ENCODE measurements around the gene GIMAP7.
"Not testable (repeated sequence)": the region's sequence is repeated elsewhere in the genome, so short reads cannot be mapped to it uniquely, and the experiment has no call there.

GIMAP7 gene

DNA sequence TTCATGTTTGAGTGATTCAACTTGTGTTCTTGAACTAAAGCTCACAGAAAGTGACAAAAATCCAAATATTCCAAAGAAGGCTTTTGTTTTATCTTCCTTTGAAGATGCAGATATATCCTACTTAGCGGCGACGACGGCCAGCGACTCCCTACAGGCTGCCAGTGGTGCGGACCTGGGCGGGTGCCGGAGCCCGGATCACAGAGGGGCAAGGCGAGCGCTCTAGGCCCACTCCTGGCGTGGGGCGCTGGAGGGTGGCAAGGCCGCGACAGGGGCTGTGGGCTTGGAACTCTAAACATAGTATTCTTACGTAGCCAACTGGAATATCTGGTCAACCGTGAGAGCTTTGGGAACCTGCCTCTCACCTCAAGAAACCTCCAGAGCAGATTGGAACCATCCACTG, 914 bp upstream of the GIMAP7 start:
- no peak for DNase-seq (ENCODE audit: low spot score)

DNA sequence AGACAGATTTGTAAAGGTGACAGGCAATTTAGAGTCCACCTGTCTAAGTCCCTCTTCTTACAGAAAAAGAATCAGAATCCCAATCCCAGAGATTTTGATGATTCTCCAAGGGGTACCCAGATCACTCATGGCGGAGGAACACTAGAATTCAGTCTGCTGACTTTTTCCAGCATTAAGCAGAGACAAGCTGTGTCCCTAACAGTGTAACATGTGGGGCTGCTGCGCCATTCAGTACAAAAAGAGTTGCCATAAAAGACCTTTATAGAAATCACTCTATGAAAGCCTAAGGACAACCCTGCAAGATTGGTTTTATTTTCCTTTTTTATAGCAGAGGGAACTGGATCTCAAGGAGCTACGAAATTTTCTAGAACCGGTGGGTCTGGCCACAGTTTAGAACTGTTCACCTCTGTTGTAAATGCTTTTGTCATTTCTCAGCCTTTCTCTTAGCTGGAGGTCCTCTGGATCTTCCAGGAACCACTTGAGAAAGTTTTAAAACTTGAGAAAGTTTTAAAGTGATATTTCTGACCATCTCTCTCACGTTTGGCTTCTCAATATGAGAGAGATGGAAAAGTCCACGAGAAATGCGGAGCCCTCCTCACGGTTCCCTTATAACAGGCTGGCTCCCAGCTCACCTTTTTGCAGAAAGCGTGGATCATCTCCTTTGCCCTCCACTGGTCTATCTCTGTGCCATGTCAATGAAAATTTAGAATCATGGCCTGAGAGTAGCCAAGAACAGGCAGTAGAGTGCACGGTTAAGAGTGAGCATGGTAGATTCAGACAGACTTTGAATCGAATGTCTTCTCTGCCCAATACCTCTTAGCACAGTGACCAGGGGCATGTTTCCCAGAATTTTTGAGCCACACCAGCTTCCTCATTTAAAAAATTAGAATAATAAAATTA, 826 bp downstream of the GIMAP7 start:
- no peak for DNase-seq (ENCODE audit: low spot score)

DNA sequence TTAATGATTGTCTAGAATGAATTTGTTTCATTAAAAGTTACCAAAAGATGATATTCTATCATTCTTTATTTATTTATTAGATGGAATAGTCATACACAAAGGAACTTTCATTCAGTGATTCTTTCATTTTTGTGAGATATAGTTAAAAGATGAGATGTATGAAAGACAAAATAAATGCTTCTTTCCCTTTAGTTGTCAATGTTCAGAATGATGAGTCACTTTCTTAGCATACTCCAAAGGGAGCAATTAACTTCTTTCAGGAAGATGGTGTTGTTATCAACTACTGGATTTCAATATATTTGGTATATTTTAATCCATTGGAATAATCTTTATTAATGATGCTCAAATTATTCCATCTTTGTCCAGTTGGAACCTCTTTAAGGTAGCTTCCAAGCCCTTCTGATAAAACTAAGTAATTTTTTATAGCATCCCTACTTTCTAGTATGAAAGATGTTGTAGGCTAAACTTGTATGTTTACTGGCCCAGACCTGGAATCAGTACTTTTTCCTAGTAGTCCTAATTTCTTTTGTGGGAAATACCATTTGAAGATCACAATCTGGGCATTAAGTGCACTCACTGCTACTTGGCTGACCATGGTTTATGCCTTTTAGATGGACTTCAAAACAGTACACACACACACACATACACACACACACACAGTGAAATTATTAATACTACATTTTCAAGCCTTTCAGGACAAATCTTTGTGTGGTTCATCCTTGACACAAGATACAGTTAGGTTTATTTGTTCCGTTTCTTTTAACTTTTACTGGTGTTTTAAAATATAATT, 2.5 kb downstream of the GIMAP7 start:
- no peak for DNase-seq (ENCODE audit: low spot score)

DNA sequence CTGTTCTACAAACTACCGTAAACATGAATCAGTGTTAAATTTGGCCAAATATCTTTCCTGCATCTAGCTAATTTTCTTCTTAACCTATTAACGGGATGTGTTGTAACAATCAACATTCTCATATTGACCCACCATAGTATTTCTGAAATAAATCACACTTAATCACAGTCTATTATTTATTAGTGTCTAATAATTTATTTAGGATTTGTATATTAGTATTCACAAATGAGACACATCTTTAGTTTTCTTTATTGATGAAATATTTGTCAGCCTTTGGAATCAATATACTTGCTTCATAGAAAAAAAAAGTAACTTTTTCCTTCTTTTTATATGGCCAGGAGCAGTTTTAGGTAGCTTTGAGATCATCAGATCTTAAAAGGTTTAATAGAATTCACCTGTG, 4.6 kb downstream of the GIMAP7 start:
- DNase-seq (ENCODE audit: low spot score): no peak

DNA sequence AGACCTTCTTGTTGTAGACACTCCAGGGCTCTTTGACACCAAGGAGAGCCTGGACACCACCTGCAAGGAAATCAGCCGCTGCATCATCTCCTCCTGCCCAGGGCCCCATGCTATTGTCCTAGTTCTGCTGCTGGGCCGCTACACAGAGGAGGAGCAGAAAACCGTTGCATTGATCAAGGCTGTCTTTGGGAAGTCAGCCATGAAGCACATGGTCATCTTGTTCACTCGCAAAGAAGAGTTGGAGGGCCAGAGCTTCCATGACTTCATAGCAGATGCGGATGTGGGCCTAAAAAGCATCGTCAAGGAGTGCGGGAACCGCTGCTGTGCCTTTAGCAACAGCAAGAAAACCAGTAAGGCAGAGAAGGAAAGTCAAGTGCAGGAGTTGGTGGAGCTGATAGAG, 5.5 kb downstream of the GIMAP7 start:
- DNase-seq (ENCODE audit: low spot score): no peak

DNA sequence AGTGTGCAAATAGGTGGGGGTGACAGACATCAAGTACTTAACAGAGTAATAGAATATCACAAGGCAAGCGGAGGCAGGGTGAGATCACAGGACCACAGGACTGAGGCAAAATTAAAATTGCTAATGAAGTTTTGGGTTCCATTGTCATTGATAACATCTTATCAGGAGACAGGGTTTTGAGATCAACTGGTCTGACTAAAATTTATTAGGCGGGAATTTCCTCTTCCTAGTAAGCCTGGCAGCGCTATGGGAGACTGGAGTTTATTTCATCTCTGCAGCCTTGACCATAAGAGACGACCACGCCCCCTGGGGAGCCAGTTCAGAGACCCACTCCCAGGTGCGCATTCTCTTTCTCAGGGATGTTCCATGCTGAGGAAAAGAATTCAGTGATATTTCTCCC, 8.3 kb downstream of the GIMAP7 start:
- not testable (repeated sequence) for DNase-seq (ENCODE audit: low spot score)

DNA sequence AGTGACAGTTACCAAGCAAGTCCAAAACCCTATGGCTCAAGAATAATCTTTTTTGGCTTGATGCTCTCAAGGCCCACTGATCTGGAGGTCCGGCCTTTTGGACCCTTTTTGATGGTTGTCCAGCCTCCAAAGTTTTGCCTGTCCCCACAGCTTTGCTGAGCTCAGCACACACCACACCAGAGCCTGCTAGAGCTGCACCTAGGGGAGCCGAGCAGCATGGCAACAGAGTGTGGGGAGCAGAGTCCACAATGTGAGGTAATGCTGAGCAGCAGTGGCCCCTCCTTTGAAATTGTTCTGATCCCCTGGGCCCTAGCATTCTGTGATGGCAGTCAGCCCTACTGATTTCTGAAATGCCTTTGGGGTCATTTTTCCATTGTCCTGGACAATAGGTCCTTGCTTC, 9.3 kb downstream of the GIMAP7 start:
- DNase-seq (ENCODE audit: low spot score): no peak

GRCh38 chr7:150531704-150532103, 17.0 kb downstream of the GIMAP7 start:
- DNase-seq (ENCODE audit: low spot score): no peak

DNA sequence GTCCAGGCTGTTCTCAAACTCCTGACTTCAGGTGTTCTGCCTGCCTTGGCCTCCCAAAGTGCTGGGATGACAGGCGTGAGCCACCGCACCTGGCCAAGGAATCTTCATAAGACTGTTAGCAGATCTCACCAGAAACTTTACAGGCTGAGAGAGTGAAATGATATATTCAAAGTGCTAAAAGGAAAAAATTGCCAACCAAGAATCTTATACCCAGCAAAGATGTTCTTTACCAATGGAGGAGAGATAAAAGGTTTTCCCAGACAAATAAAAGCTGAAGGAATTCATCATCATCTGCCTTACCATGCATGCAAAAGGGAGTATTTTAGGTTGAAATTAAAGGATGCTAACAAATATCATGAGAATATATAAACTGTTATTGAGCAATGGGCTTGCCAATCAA, 23.6 kb downstream of the GIMAP7 start:
- no peak for DNase-seq (ENCODE audit: low spot score)

DNA sequence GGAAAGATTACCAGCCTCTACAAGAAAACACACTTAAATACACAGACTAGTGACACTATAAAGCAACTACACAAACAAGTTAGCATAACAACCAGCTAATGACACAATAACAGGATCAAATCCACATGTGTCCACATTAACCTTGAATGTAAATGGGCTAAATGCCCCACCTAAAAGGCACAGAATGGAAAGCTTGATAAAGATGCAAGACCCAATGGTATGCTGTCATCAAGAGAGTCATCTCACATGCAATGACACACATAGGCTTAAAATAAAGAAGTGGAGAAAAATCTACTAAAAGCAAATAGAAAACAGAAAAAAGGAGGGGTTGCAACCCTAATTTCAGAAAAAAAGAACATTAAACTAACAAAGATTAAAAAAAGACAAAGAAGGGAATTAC, 38.5 kb downstream of the GIMAP7 start:
- DNase-seq (ENCODE audit: low spot score): no peak

- DNase-seq (ENCODE audit: low spot score): no peak
These were observed 42.0 kb downstream of the GIMAP7 start for GRCh38 chr7:150556521-150557138.

DNA sequence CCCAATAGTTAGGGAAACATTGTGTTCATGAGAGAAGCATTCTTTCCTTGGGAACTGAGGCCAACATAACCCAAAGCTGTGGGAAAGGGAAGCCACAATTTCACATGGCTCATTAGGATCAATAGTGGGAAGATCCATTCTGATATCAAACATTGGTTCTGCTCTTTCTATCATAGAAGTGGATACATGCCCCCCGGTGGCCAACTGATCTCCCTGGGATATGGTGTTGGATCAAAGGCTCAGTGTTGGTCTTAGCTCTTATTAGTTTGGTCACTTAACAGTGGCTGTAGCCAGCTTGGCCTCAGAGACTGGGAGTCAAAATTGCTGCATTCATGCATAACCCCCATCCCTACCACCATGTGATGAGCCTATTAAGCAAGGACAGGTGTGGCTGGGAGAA, 45.8 kb downstream of the GIMAP7 start:
- no peak for DNase-seq (ENCODE audit: low spot score)

DNA sequence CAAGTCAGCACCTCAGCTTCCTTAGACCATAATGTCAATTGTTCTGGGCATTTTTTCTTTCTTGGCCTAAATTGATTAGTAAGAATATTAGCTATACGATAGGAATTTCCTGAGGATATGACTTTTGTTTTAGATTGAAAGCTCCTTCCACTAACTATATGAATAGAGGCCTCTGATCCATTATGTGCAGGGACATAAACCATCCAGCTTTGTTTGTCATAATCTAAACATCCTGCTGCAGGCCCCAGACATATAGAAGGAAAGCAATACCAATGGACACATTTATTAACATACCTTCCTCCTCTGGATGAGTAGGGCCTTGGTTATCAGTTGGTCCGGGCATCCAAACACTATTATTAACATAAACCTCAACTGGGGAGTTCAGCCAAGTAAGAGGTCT, 48.2 kb downstream of the GIMAP7 start:
- DNase-seq (ENCODE audit: low spot score): no peak

DNA sequence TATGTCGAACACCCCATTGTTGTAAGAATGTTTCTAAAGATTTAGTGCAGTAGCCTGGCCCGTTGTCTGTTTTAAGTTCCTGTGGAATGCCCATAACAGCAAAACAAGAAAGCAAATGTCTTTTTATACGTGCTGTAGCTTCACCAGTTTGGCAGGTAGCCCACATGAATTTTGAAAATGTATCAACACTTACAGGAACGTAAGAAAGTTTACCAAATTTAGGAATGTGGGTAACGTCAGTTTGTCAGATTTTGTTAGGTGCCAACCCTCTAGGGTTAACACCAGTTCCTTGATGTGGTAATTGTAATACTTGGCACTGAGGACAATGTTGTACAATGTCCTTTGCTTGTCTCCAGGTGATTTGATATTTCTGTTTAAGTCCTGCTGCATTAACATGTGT, 49.3 kb downstream of the GIMAP7 start:
- DNase-seq (ENCODE audit: low spot score): no peak

DNA sequence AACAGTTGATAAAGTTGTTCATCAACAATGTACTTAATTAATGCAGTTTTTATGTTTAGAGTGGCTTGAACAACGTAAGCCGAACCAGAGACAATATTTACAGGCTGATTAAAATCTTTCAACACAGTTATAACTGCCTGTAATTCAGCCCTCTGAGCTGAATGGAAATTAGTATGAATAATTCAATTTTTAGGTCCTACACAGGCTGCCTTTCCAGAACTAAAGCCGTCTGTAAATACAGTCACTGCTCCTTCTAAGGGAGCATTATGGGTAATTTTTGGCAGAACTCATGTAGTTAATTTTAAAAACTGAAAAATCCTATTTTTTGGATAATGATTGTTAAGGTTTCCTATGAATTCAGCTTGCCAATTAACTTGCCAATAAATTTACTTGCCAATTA, 49.9 kb downstream of the GIMAP7 start:
- DNase-seq (ENCODE audit: low spot score): no peak

DNA sequence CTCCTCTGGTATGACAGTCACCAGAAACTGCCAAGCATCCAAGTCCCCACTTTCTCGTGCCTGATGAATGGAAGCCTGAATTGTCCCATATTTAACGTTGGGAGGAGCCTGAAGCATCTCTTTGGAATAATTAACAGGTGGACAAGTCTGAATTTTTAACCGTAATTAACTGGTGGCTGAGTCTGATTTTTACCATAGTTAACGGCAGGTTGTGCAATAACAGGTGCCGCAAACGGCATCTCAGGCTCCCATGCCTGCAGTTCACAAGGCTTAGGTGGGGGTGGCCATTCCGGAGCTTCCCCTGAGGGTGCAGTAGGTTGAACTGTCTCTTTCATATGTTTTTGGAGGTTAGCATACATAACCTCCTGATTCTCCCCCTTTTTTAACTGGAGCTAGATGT, 50.6 kb downstream of the GIMAP7 start:
- DNase-seq (ENCODE audit: low spot score): no peak

DNA sequence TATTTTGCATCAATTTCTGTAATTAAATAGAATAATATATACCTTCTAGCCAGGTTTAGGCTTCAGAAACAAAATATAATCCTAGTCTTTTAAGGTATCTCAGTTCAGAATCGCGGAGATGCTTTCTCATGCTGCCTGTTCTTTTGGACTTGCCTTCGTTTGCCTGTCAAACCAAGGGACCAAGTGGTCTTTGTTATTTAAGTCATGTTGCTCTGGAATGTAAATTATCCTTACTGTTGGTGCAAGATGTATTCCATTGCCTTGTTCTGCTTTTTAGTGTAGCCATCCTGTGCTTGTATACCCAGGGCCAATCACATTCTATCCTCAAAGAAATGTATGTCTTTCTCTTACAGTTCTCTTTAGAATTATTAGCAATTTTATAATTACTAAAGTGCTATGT, 51.5 kb downstream of the GIMAP7 start:
- DNase-seq (ENCODE audit: low spot score): no peak

- no peak for DNase-seq (ENCODE audit: low spot score)
These were observed 51.9 kb downstream of the GIMAP7 start for GRCh38 chr7:150566572-150566971.

DNA sequence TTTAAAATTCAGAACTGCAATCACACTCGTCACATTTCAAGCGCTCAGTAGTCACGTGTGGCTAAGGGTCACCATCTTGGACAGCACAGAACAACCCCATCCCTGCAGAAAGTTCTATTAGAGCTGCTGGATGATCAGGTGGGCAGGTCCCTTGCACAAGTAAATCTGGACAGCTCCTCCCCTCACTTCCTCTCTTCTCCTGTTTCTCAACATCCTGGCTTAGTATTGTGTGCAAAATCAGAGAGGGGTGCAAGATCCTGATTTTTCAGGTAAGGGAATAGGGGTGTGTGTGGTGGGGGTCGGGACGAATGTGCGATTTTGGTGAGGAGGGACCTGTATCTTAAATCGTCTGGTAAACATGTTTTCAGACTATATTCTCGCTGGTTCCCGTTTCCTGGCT, 52.5 kb downstream of the GIMAP7 start, which contains the start of gene GIMAP4:
Gene GIMAP4 (plus strand): TSS at position 222 of the 400 bp plus-strand sequence. CDS start 2,512 bp downstream, outside the sequence.
- no peak for DNase-seq (ENCODE audit: low spot score)

DNA sequence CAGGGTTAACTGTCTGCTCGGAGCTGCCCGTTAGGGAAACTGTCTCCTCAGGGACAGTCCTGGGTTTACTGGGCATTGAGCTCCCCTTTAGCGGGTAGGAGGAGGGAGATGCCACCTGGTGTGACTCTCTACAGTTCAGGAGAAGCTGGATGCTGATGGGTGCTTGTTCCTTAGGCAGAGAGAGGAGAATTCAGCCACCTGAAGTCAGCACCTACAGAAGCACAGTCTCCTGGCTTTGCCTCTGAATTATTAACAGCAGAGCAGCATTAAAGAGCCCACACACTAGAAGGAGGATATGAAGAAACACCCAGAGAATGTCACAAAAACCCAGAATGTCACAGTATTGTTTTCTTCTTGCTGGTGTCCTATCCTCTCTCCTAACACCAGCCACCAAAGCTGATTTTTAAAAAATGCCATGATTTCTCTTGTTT, 53.2 kb downstream of the GIMAP7 start:
- DNase-seq (ENCODE audit: low spot score): no peak

- no peak for DNase-seq (ENCODE audit: low spot score)
These were observed 54.0 kb downstream of the GIMAP7 start for GRCh38 chr7:150568714-150569113.

- DNase-seq (ENCODE audit: low spot score): no peak
These were observed 54.7 kb downstream of the GIMAP7 start for GRCh38 chr7:150569245-150569955.

Measured in RKO (cell line).